ENCODE results near the gene ULBP3. TPM values are rescaled to one million over a fixed set of nuclear protein-coding genes. Genes with fewer than 3 reads are reported as not detected.
"Not testable (repeated sequence)": the region's sequence is repeated elsewhere in the genome, so short reads cannot be mapped to it uniquely, and the experiment has no call there.

Gene ULBP3
- total RNA-seq, 2 experiments from 2014 or later, result 0.68 to 1.1 TPM

GRCh38 chr6:150037526-150038201, 31.3 kb downstream of the ULBP3 start:
- no peaks in the 10 kb centered on the region for H3K9me3 Mint-ChIP-seq
- no peaks in the 10 kb centered on the region for H3K36me3 Mint-ChIP-seq
- peaks cover 11% of the 10 kb centered on the region for H3K4me1 Mint-ChIP-seq
- peak overlapping the region; percentile 51 for H3K4me3 Mint-ChIP-seq
- no peak overlapping the region for H3K27ac Mint-ChIP-seq
- DNase-seq, result no peak
- peaks cover 95% of the 10 kb centered on the region for H3K27me3 Mint-ChIP-seq

GRCh38 chr6:150036081-150036480, 32.8 kb downstream of the ULBP3 start:
- Mint-ChIP-seq H3K27ac (no peak overlapping the region), H3K9me3 (no peaks in the 10 kb centered on the region), H3K36me3 (no peaks in the 10 kb centered on the region), H3K4me1 (peaks cover 11% of the 10 kb centered on the region), H3K4me3 (no peak overlapping the region), H3K27me3 (peaks cover 85% of the 10 kb centered on the region)
- no peak for DNase-seq

- H3K9me3 Mint-ChIP-seq, result no peaks in the 10 kb centered on the region
- H3K27ac Mint-ChIP-seq, result no peak overlapping the region
- peaks cover 21% of the 10 kb centered on the region for H3K4me1 Mint-ChIP-seq
- no peak for DNase-seq
- H3K27me3 Mint-ChIP-seq, result peaks cover 74% of the 10 kb centered on the region
- H3K36me3 Mint-ChIP-seq, result no peaks in the 10 kb centered on the region
- H3K4me3 Mint-ChIP-seq, result no peak overlapping the region
These were observed 35.6 kb downstream of the ULBP3 start for GRCh38 chr6:150033207-150033771.

GRCh38 chr6:150032598-150032997, 36.3 kb downstream of the ULBP3 start:
- Mint-ChIP-seq H3K9me3 (no peaks in the 10 kb centered on the region), H3K36me3 (no peaks in the 10 kb centered on the region), H3K27ac (no peak overlapping the region), H3K27me3 (peaks cover 74% of the 10 kb centered on the region), H3K4me1 (peaks cover 23% of the 10 kb centered on the region), H3K4me3 (no peak overlapping the region)
- DNase-seq, result no peak

- Mint-ChIP-seq H3K27ac (no peak overlapping the region), H3K36me3 (no peaks in the 10 kb centered on the region), H3K27me3 (peaks cover 74% of the 10 kb centered on the region), H3K9me3 (no peaks in the 10 kb centered on the region), H3K4me3 (no peak overlapping the region), H3K4me1 (peaks cover 19% of the 10 kb centered on the region)
- DNase-seq, result no peak
These were observed 38.3 kb downstream of the ULBP3 start for GRCh38 chr6:150030611-150031010.

- Mint-ChIP-seq H3K9me3 (no peaks in the 10 kb centered on the region), H3K27me3 (peaks cover 74% of the 10 kb centered on the region), H3K4me3 (no peak overlapping the region), H3K27ac (no peak overlapping the region), H3K4me1 (peaks cover 24% of the 10 kb centered on the region), H3K36me3 (no peaks in the 10 kb centered on the region)
- DNase-seq, result no peak
These were observed 39.2 kb downstream of the ULBP3 start for GRCh38 chr6:150029749-150030148.

- Mint-ChIP-seq H3K4me3 (no peak overlapping the region), H3K9me3 (no peaks in the 10 kb centered on the region), H3K36me3 (no peaks in the 10 kb centered on the region), H3K27ac (no peak overlapping the region), H3K27me3 (peaks cover 74% of the 10 kb centered on the region), H3K4me1 (peaks cover 27% of the 10 kb centered on the region)
- DNase-seq, result no peak
These were observed 39.6 kb downstream of the ULBP3 start for GRCh38 chr6:150029276-150029675.

- H3K27ac Mint-ChIP-seq, result no peak overlapping the region
- H3K27me3 Mint-ChIP-seq, result peaks cover 74% of the 10 kb centered on the region
- no peak for DNase-seq
- no peak overlapping the region for H3K4me3 Mint-ChIP-seq
- peaks cover 27% of the 10 kb centered on the region for H3K4me1 Mint-ChIP-seq
- no peaks in the 10 kb centered on the region for H3K36me3 Mint-ChIP-seq
- no peaks in the 10 kb centered on the region for H3K9me3 Mint-ChIP-seq
These were observed 40.1 kb downstream of the ULBP3 start for GRCh38 chr6:150028799-150029198.

- H3K27ac Mint-ChIP-seq, result no peak overlapping the region
- peaks cover 74% of the 10 kb centered on the region for H3K27me3 Mint-ChIP-seq
- DNase-seq, result no peak
- H3K9me3 Mint-ChIP-seq, result no peaks in the 10 kb centered on the region
- H3K4me3 Mint-ChIP-seq, result no peak overlapping the region
- peaks cover 27% of the 10 kb centered on the region for H3K4me1 Mint-ChIP-seq
- no peaks in the 10 kb centered on the region for H3K36me3 Mint-ChIP-seq
These were observed 40.9 kb downstream of the ULBP3 start for GRCh38 chr6:150027806-150028565.

- Mint-ChIP-seq H3K36me3 (no peaks in the 10 kb centered on the region), H3K27me3 (peaks cover 70% of the 10 kb centered on the region)
These were observed 41.7 kb downstream of the ULBP3 start for GRCh38 chr6:150026976-150027805.

GRCh38 chr6:150025201-150025917, 43.6 kb downstream of the ULBP3 start, which contains the start of gene RAET1L:
RAET1L (minus strand) TSS chr6:150025532; CDS start chr6:150025471, 61 bp downstream.
- Mint-ChIP-seq H3K4me3 (peak within 1 kb of the TSS; percentile 45), H3K4me1 (peaks cover 24% of the 10 kb centered on the region), H3K27ac (no peak within 1 kb of the TSS), H3K27me3 (peaks cover 77% of the 10 kb centered on the region), H3K36me3 (no peaks in the 10 kb centered on the region), H3K9me3 (no peaks in the 10 kb centered on the region)
- DNase-seq, result no peak

More at GRCh38 chr6:150026976-150027805, 41.7 kb downstream of the ULBP3 start:
- Mint-ChIP-seq H3K4me1 (peaks cover 27% of the 10 kb centered on the region), H3K9me3 (no peaks in the 10 kb centered on the region), H3K4me3 (no peak overlapping the region), H3K27ac (no peak overlapping the region)
- no peak for DNase-seq

- DNase-seq, result no peak
- H3K4me1 Mint-ChIP-seq, result peaks cover 18% of the 10 kb centered on the region
- H3K9me3 Mint-ChIP-seq, result no peaks in the 10 kb centered on the region
- H3K4me3 Mint-ChIP-seq, result no peak overlapping the region
- no peak overlapping the region for H3K27ac Mint-ChIP-seq
- H3K27me3 Mint-ChIP-seq, result peaks cover 74% of the 10 kb centered on the region
- no peaks in the 10 kb centered on the region for H3K36me3 Mint-ChIP-seq
These were observed 44.2 kb downstream of the ULBP3 start for GRCh38 chr6:150024646-150025155.

GRCh38 chr6:150024021-150024420, 44.9 kb downstream of the ULBP3 start:
- H3K4me1 Mint-ChIP-seq, result peaks cover 13% of the 10 kb centered on the region
- not testable (repeated sequence) for H3K9me3 Mint-ChIP-seq, H3K36me3 Mint-ChIP-seq

GRCh38 chr6:150021870-150022269, 47.1 kb downstream of the ULBP3 start:
- H3K4me1 Mint-ChIP-seq, result peaks cover 13% of the 10 kb centered on the region
- H3K4me3 Mint-ChIP-seq, DNase-seq, H3K27ac Mint-ChIP-seq, H3K9me3 Mint-ChIP-seq, H3K36me3 Mint-ChIP-seq: not testable (repeated sequence)
- peaks cover 75% of the 10 kb centered on the region for H3K27me3 Mint-ChIP-seq

More at GRCh38 chr6:150024021-150024420, 44.9 kb downstream of the ULBP3 start:
- not testable (repeated sequence) for H3K27ac Mint-ChIP-seq, DNase-seq, H3K4me3 Mint-ChIP-seq
- peaks cover 74% of the 10 kb centered on the region for H3K27me3 Mint-ChIP-seq

All from activated naive CD8-positive, alpha-beta T cell treated with anti-CD3 and anti-CD28 coated beads for 36 hours (primary cell).